BLaER1 treated with 17β-estradiol and CSF1 and Interleukin-3, amounts not matched to agents 10 nM and 100 nM (cell line): ENCODE data around the gene KCNAB1.
"Not testable (repeated sequence)": the region's sequence is repeated elsewhere in the genome, so short reads cannot be mapped to it uniquely, and the experiment has no call there.

Source experiments
- H3K27ac ChIP-seq, 11 experiments: shearing (Covaris generic); formaldehyde crosslinking; 2 replicates each; pipeline ENCODE4 v1.8.1; 2022
- H3K27me3 ChIP-seq, 11 experiments: shearing (Covaris generic); formaldehyde crosslinking; 2 replicates each; pipeline ENCODE4 v1.8.1; 2022
- H3K36me3 ChIP-seq, 11 experiments: shearing (Covaris generic); formaldehyde crosslinking; 2 replicates each; pipeline ENCODE4 v1.8.1; 2022
- H3K4me1 ChIP-seq, 10 experiments: shearing (Covaris generic); formaldehyde crosslinking; 2 replicates each; pipeline ENCODE4 v1.8.1; 2022
- H3K4me2 ChIP-seq, 11 experiments: shearing (Covaris generic); formaldehyde crosslinking; 2 replicates each; pipeline ENCODE4 v1.8.1; 2022
- H3K4me3 ChIP-seq, 10 experiments: shearing (Covaris generic); formaldehyde crosslinking; 2 replicates each; pipeline ENCODE4 v1.8.1; 2022
- H3K9ac ChIP-seq, 11 experiments: shearing (Covaris generic); formaldehyde crosslinking; 2 replicates each; pipeline ENCODE4 v1.8.1; 2022
- H3K9me3 ChIP-seq, 11 experiments: shearing (Covaris generic); formaldehyde crosslinking; replicated peaks in 1 of 11; 2 replicates each; pipeline ENCODE4 v1.8.1; 2022
- H4K20me1 ChIP-seq, 11 experiments: shearing (Covaris generic); formaldehyde crosslinking; 2 replicates each; pipeline ENCODE4 v1.8.1; 2022
- Cebpa-rat ChIP-seq, 11 experiments: shearing (Covaris generic); IDR thresholded peaks; 2 replicates each; pipeline ENCODE4 v1.8.1; 2022

The KCNAB1 gene

DNA sequence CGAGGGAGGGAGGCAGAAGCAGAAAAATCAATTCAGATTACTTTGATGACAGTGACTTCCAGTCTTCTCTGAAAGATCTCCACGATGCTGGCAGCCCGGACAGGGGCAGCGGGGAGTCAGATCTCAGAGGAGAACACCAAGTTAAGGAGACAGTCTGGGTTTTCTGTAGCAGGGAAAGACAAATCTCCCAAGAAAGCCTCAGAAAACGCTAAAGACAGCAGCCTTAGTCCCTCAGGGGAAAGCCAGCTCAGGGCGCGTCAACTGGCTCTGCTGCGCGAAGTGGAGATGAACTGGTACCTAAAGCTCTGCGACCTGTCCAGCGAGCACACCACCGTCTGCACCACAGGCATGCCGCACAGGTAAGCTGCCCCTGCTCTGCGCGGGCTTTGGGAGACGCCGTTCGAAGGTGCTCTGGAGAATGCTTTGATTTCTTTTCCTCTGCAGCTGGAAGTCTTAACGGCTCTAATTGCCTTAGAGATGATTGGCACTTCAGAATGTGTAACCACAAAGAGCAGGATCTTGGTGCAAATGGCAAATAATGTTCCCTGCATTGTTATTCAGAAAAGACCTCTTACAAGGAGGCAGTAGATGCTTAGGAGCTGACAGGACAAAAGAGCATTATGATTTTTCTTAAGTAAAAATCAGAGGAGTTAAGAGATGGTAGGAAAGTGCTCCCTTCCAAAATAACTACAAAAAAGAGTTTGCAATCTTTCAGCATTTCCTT, at the start of gene KCNAB1:
Gene KCNAB1 (plus strand): TSS at position 51 of the 724 bp plus-strand sequence.
- no peaks in the 10 kb centered on the region for H3K27me3 ChIP-seq
- no peaks in the 10 kb centered on the region for H3K9me3 ChIP-seq
- no peaks in the 10 kb centered on the region for H4K20me1 ChIP-seq
- no peaks in the 10 kb centered on the region for H3K4me1 ChIP-seq
- no peak for TF ChIP-seq Cebpa-rat (IDR thresholded peaks at IDR 0.05)
- no peak within 1 kb of the TSS for H3K9ac ChIP-seq
- no peak within 1 kb of the TSS for H3K4me2 ChIP-seq
- no peak within 1 kb of the TSS for H3K27ac ChIP-seq
- H3K36me3 ChIP-seq, result no peaks in the 10 kb centered on the region
- H3K4me3 ChIP-seq, result no peak within 1 kb of the TSS

- no peak overlapping the region for H3K9ac ChIP-seq
- peaks cover 0 to 21% (median 6%) of the 10 kb centered on the region in 11 experiments; a peak in 6 of 22 replicates for H3K9me3 ChIP-seq
- H3K27ac ChIP-seq, result no peak overlapping the region
- no peak overlapping the region for H3K4me3 ChIP-seq
- TF ChIP-seq Cebpa-rat (IDR thresholded peaks at IDR 0.05), result no peak
- H3K4me1 ChIP-seq, result no peaks in the 10 kb centered on the region; a peak in 1 of 20 replicates
- H4K20me1 ChIP-seq, result no peaks in the 10 kb centered on the region
- H3K4me2 ChIP-seq, result no peak overlapping the region
- no peaks in the 10 kb centered on the region for H3K36me3 ChIP-seq
- H3K27me3 ChIP-seq, result no peaks in the 10 kb centered on the region
Measured at GRCh38 chr3:156071031-156071430, 49.3 kb upstream of the KCNAB1 start.

DNA sequence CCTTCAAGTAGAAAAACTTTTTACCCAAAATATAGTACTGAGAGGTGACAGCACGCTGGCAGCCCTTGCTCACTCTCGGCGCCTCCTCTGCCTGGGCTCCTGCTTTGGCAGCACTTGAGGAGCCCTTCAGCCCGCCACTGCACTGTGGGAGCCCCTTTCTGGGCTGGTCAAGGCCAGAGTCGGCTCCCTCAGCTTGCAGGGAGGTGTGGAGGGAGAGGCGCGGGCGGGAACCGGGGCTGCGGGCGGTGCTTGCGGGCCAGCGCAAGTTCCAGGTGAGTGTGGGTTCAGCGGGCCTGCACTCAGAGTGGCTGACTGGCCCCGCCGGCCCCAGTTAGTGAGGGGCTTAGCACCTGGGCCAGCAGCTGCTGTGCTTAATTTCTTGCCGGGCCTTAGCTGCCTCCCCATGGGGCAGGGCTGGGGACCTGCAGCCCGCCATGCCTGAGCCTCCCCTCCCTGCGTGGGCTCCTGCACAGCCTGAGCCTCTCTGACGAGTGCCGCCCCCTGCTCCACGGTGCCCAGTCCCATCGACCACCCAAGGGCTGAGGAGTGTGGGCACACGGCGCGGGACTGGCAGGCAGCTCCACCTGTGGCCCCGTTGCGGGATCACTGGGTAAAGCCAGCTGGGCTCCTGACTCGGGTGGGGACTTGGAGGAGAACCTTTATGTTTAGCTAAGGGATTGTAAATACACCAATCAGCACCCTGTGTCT, 47.3 kb upstream of the KCNAB1 start:
- H3K27ac ChIP-seq, H3K4me3 ChIP-seq, H3K9ac ChIP-seq, H3K4me1 ChIP-seq, H3K27me3 ChIP-seq, H4K20me1 ChIP-seq, H3K4me2 ChIP-seq, H3K36me3 ChIP-seq: not testable (repeated sequence)
- peaks cover 0 to 21% (median 6%) of the 10 kb centered on the region in 11 experiments; a peak in 6 of 22 replicates for H3K9me3 ChIP-seq

DNA sequence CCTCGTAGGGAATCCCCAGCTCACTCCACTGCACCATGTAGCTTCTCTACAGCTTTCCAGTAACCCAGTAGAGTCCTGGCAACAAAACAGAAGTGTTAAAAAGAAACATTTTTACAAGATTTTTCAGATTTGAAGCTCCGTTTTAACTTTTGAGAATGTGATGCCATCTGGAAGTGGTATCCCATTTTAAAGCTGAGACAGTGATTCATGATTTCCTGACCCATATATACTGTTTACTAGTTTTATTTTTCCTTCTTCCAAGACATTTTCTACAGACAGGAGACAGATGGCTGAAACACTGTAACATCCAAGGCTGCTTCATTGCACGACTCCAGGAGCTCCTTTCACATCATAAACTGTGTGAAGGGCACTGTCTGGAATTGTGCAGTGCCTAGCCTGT, 30.3 kb upstream of the KCNAB1 start:
- no peak for TF ChIP-seq Cebpa-rat (IDR thresholded peaks at IDR 0.05)
- no peak overlapping the region for H3K4me3 ChIP-seq
- no peaks in the 10 kb centered on the region for H3K27me3 ChIP-seq
- H3K4me1 ChIP-seq, result no peaks in the 10 kb centered on the region
- no peaks in the 10 kb centered on the region for H3K36me3 ChIP-seq
- H3K27ac ChIP-seq, result no peak overlapping the region
- no peak overlapping the region for H3K4me2 ChIP-seq
- no peaks in the 10 kb centered on the region for H4K20me1 ChIP-seq
- no peaks in the 10 kb centered on the region for H3K9me3 ChIP-seq
- no peak overlapping the region for H3K9ac ChIP-seq

DNA sequence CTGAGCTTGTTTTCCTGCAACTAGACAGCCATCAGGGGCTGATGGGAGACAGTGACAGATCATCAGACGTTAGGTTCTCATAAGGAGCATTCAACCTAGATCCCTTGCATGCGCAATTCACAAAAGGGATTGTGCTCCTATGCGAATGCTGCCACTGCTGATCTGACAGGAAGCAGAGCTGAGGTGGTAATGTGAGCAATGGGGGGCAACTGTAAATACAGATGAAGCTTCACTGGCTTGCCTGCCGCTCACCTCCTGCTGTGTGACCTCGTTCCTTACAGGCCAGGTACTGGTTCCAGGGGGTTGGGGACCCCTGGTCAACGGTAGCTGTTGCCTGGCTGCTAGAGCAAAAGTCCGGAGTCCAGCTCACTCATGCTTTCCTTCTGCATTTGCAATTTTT, 26.4 kb upstream of the KCNAB1 start:
- Histone ChIP-seq H3K27ac (no peak overlapping the region), H3K9ac (no peak overlapping the region), H3K4me1 (no peaks in the 10 kb centered on the region), H4K20me1 (no peaks in the 10 kb centered on the region), H3K27me3 (no peaks in the 10 kb centered on the region), H3K4me2 (no peak overlapping the region), H3K36me3 (no peaks in the 10 kb centered on the region), H3K9me3 (peaks cover 0 to 6% (median under 1%) of the 10 kb centered on the region in 11 experiments; a peak in 2 of 22 replicates), H3K4me3 (no peak overlapping the region)
- no peak for TF ChIP-seq Cebpa-rat (IDR thresholded peaks at IDR 0.05)

DNA sequence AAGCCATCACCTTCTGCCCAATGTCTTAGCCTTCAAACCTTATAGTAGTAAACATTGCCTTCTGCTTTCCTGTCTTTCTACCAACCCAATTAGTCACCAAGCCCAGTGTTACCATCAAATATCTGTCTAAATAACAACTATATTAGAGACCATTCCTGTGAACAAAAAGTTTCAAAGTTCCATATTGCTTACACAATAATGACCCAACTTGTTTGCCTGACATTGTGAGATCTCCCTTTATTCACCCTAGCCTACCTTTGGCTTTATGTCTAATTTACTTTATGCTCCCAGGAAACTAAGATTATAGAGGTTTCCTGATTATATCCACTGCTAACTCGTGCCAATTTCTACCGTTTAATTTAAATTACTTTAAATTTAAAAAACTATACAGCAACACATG, 26.0 kb upstream of the KCNAB1 start:
- TF ChIP-seq Cebpa-rat (IDR thresholded peaks at IDR 0.05), result no peak
- H3K9ac ChIP-seq, result no peak overlapping the region
- H3K4me2 ChIP-seq, result no peak overlapping the region
- H3K27me3 ChIP-seq, result no peaks in the 10 kb centered on the region
- H3K27ac ChIP-seq, result no peak overlapping the region
- H4K20me1 ChIP-seq, result no peaks in the 10 kb centered on the region
- no peaks in the 10 kb centered on the region for H3K4me1 ChIP-seq
- H3K36me3 ChIP-seq, result no peaks in the 10 kb centered on the region
- no peak overlapping the region for H3K4me3 ChIP-seq
- peaks cover 0 to 10% (median 4%) of the 10 kb centered on the region in 11 experiments; a peak in 7 of 22 replicates for H3K9me3 ChIP-seq

DNA sequence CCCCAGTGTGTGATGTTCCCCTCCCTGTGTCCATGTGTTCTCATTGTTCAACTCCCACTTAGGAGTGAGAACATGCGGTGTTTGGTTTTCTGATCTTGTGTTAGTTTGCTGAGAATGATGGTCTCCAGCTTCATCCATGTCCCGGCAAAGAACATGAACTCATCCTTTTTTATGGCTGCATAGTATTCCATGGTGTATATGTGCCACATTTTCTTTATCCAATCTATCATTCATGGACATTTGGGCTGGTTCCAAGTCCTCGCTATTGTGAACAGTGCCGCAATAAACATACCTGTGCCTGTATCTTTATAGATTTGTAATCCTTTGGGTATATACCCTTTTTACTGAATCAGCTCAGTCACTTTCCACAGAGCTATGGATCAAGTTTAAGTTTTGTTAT, 24.7 kb upstream of the KCNAB1 start:
- not testable (repeated sequence) for H4K20me1 ChIP-seq, H3K4me1 ChIP-seq, H3K36me3 ChIP-seq, H3K4me3 ChIP-seq, H3K27ac ChIP-seq, H3K9ac ChIP-seq, H3K4me2 ChIP-seq, H3K27me3 ChIP-seq
- H3K9me3 ChIP-seq, result peaks cover 0 to 16% (median 6%) of the 10 kb centered on the region in 11 experiments; a peak in 7 of 22 replicates

- no peaks in the 10 kb centered on the region for H4K20me1 ChIP-seq
- no peak for TF ChIP-seq Cebpa-rat (IDR thresholded peaks at IDR 0.05)
- peaks cover 0 to 5% (median 0%) of the 10 kb centered on the region in 10 experiments; a peak in 1 of 20 replicates for H3K4me1 ChIP-seq
- H3K27me3 ChIP-seq, result no peaks in the 10 kb centered on the region
- H3K27ac ChIP-seq, result no peak overlapping the region
- H3K9me3 ChIP-seq, result peaks cover 0 to 16% (median 6%) of the 10 kb centered on the region in 11 experiments; a peak in 7 of 22 replicates
- no peak overlapping the region for H3K4me2 ChIP-seq
- H3K9ac ChIP-seq, result no peak overlapping the region
- H3K4me3 ChIP-seq, result no peak overlapping the region
- H3K36me3 ChIP-seq, result no peaks in the 10 kb centered on the region
Measured at GRCh38 chr3:156098437-156099035, 21.8 kb upstream of the KCNAB1 start.

- not testable (repeated sequence) for H3K27ac ChIP-seq, H3K4me2 ChIP-seq, H3K36me3 ChIP-seq, H3K9ac ChIP-seq, H3K4me3 ChIP-seq, H4K20me1 ChIP-seq, H3K4me1 ChIP-seq, H3K27me3 ChIP-seq
- peaks cover 0 to 16% (median 6%) of the 10 kb centered on the region in 11 experiments; a peak in 7 of 22 replicates for H3K9me3 ChIP-seq
Measured at GRCh38 chr3:156099348-156099747, 21.0 kb upstream of the KCNAB1 start.

DNA sequence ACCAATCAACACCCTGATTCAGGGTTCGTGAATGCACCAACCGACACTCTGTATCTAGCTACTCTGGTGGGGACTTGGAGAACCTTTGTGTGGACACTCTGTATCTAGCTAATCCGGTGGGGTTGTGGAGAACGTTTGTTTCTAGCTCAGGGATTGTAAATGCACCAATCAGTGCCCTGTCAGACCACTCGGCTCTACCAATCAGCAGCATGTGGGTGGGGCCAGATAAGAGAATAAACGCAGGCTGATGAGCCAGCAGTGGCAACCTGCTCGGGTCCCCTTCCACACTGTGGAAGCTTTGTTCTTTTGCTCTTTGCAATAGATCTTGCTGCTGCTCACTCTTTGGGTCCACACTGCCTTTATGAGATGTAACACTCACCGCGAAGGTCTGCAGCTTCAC, 20.4 kb upstream of the KCNAB1 start:
- not testable (repeated sequence) for H3K4me3 ChIP-seq, H3K4me1 ChIP-seq, H3K9ac ChIP-seq, H3K27ac ChIP-seq, H3K36me3 ChIP-seq, H3K4me2 ChIP-seq, H3K27me3 ChIP-seq, H4K20me1 ChIP-seq
- H3K9me3 ChIP-seq, result peaks cover 0 to 16% (median 6%) of the 10 kb centered on the region in 11 experiments; a peak in 7 of 22 replicates
